Ishikawa (cell line): Measurements from ENCODE around the gene BCCIP.

Experiments
- CEBPB ChIP-seq: IDR thresholded peaks from 2 replicates; pipeline ENCODE4 v1.6.1; 2012
- CREB1 ChIP-seq: IDR thresholded peaks from 2 replicates; pipeline ENCODE4 v1.6.1; 2012; ENCODE audit warnings: low read depth
- EGR1 ChIP-seq: IDR thresholded peaks from 2 replicates; pipeline ENCODE4 v1.6.1; 2012
- EP300 ChIP-seq: IDR thresholded peaks from 2 replicates; pipeline ENCODE4 v1.6.1; 2012; ENCODE audit warnings: borderline replicate concordance
- FOXM1 ChIP-seq: IDR thresholded peaks from 2 replicates; pipeline ENCODE4 v1.6.1; 2012; ENCODE audit warnings: low read depth, borderline replicate concordance
- NFIC ChIP-seq: IDR thresholded peaks from 2 replicates; pipeline ENCODE4 v1.6.1; 2012
- RAD21 ChIP-seq: IDR thresholded peaks from 2 replicates; pipeline ENCODE4 v1.6.1; 2012; ENCODE audit warnings: low read depth
- REST ChIP-seq: IDR thresholded peaks from 2 replicates; pipeline ENCODE4 v1.6.1; 2012; ENCODE audit warnings: low read depth, mild to moderate bottlenecking
- TAF1 ChIP-seq: IDR thresholded peaks from 2 replicates; pipeline ENCODE4 v1.6.1; 2012; ENCODE audit warnings: low read depth, mild to moderate bottlenecking
- TCF12 ChIP-seq: IDR thresholded peaks from 2 replicates; pipeline ENCODE4 v1.6.1; 2012; ENCODE audit warnings: low read depth
- TEAD4 ChIP-seq: IDR thresholded peaks from 2 replicates; pipeline ENCODE4 v1.6.1; 2012
- YY1 ChIP-seq: IDR thresholded peaks from 2 replicates; pipeline ENCODE4 v1.6.1; 2012; ENCODE audit warnings: low read depth
- ZBTB7A ChIP-seq: IDR thresholded peaks from 2 replicates; pipeline ENCODE4 v1.6.1; 2012; ENCODE audit warnings: low read depth
- TF ChIP-seq, protein P1 (sequence below): IDR thresholded peaks from 2 replicates; pipeline ENCODE4 v1.6.1; 2012
- TF ChIP-seq, protein P2 (sequence below): IDR thresholded peaks from 2 replicates; pipeline ENCODE4 v1.6.1; 2012

The BCCIP gene

GRCh38 chr10:125848371-125848770, 25.0 kb downstream of the BCCIP start:
- TF ChIP-seq, protein P1, sequence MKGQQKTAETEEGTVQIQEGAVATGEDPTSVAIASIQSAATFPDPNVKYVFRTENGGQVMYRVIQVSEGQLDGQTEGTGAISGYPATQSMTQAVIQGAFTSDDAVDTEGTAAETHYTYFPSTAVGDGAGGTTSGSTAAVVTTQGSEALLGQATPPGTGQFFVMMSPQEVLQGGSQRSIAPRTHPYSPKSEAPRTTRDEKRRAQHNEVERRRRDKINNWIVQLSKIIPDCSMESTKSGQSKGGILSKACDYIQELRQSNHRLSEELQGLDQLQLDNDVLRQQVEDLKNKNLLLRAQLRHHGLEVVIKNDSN: no peak
- TF ChIP-seq ZBTB7A: no peak
- no peak for TF ChIP-seq EGR1
- no peak for TF ChIP-seq NFIC
- TF ChIP-seq CEBPB: no peak
- TF ChIP-seq YY1: no peak
- no peak for TF ChIP-seq TAF1
- no peak for TF ChIP-seq TEAD4
- TF ChIP-seq, protein P2, sequence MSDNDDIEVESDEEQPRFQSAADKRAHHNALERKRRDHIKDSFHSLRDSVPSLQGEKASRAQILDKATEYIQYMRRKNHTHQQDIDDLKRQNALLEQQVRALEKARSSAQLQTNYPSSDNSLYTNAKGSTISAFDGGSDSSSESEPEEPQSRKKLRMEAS: no peak
- TF ChIP-seq REST: no peak
- TF ChIP-seq CREB1: no peak

GRCh38 chr10:125848857-125849256, 25.5 kb downstream of the BCCIP start:
- TF ChIP-seq, protein P1: no peak
- TF ChIP-seq TAF1 (no peak), EP300 (no peak), TEAD4 (no peak), REST (no peak), CREB1 (no peak), FOXM1 (no peak), ZBTB7A (no peak)

- no peak for TF ChIP-seq YY1
- no peak for TF ChIP-seq ZBTB7A
- no peak for TF ChIP-seq TEAD4
- TF ChIP-seq, protein P2: no peak
- no peak for TF ChIP-seq TCF12
- no peak for TF ChIP-seq TAF1
- no peak for TF ChIP-seq REST
- no peak for TF ChIP-seq EGR1
- no peak for TF ChIP-seq RAD21
- no peak for TF ChIP-seq FOXM1
- no peak for TF ChIP-seq NFIC
- TF ChIP-seq CREB1: no peak
- TF ChIP-seq, protein P1: no peak
- no peak for TF ChIP-seq EP300
Measured at GRCh38 chr10:125849448-125849847, 26.1 kb downstream of the BCCIP start.

- TF ChIP-seq ZBTB7A: no peak
- TF ChIP-seq, protein P2: no peak
- no peak for TF ChIP-seq RAD21
- TF ChIP-seq CREB1: no peak
- TF ChIP-seq EGR1: no peak
- no peak for TF ChIP-seq YY1
- TF ChIP-seq EP300: no peak
- TF ChIP-seq REST: no peak
- TF ChIP-seq TEAD4: no peak
- TF ChIP-seq FOXM1: no peak
- no peak for TF ChIP-seq TAF1
- TF ChIP-seq, protein P1: no peak
- no peak for TF ChIP-seq NFIC
- TF ChIP-seq CEBPB: no peak
- no peak for TF ChIP-seq TCF12
Measured at GRCh38 chr10:125850766-125851731, 27.7 kb downstream of the BCCIP start.
